Neural cell (in vitro differentiated cells): Measurements from ENCODE around the gene CST4. TPM values are rescaled to one million over a fixed set of nuclear protein-coding genes. Genes with fewer than 3 reads are reported as not detected.
"Not testable (repeated sequence)": the region's sequence is repeated elsewhere in the genome, so short reads cannot be mapped to it uniquely, and the experiment has no call there.

Source experiments
- H2AFZ ChIP-seq: fragments of 200-600, 300-800 bp; sonication (generic), shearing (Covaris generic); 2 replicates; pipeline ENCODE4 v1.6.0; 2014; ENCODE audit warnings: low read depth, mild to moderate bottlenecking, antibody characterized with exemption, low read length, moderate library complexity
- H3F3A ChIP-seq: fragments of 200-600 bp; shearing (Covaris generic); 2 replicates; pipeline ENCODE4 v1.6.1; 2016; ENCODE audit warnings: mild to moderate bottlenecking, moderate library complexity, mixed read lengths, antibody characterized with exemption, low read length; ENCODE audit not compliant: insufficient read depth, poor library complexity, severe bottlenecking
- H3K27ac ChIP-seq: fragments of 200-600, 300-800 bp; sonication (generic), shearing (Covaris generic); 2 replicates; pipeline ENCODE4 v1.5.1; 2014; ENCODE audit warnings: mild to moderate bottlenecking, low read length, moderate library complexity
- H3K27me3 ChIP-seq: fragments of 300-800, 200-600 bp; sonication (generic), shearing (Covaris generic); 2 replicates; pipeline ENCODE4 v1.6.0; 2014; ENCODE audit warnings: mild to moderate bottlenecking, low read depth, low read length, moderate library complexity; ENCODE audit not compliant: insufficient read depth
- H3K36me3 ChIP-seq: fragments of 300-800, 200-600 bp; sonication (generic), shearing (Covaris generic); 2 replicates; pipeline ENCODE4 v1.5.1; 2014; ENCODE audit warnings: mild to moderate bottlenecking, antibody characterized with exemption, low read length, moderate library complexity; ENCODE audit not compliant: insufficient read depth
- H3K4me2 ChIP-seq: fragments of 300-800, 200-600 bp; sonication (generic), shearing (Covaris generic); 2 replicates; pipeline ENCODE4 v1.6.0; 2014; ENCODE audit warnings: mild to moderate bottlenecking, low read length
- H3K4me3 ChIP-seq: fragments of 300-800, 200-600 bp; sonication (generic), shearing (Covaris generic); 2 replicates; pipeline ENCODE4 v1.5.1; 2014; ENCODE audit warnings: mild to moderate bottlenecking, low read length, moderate library complexity
- H3K79me2 ChIP-seq: fragments of 200-600 bp; shearing (Covaris generic); replicated peaks from 2 replicates; pipeline ENCODE4 v1.6.0; 2014; ENCODE audit warnings: mild to moderate bottlenecking, low read length, moderate library complexity; ENCODE audit not compliant: insufficient read depth
- H3K9ac ChIP-seq: fragments of 300-800, 200-600 bp; sonication (generic), shearing (Covaris generic); 2 replicates; pipeline ENCODE4 v1.6.1; 2016; ENCODE audit warnings: mild to moderate bottlenecking, low read length, mixed read lengths
- H3K9me2 ChIP-seq: fragments of 200-600 bp; shearing (Covaris generic); 2 replicates; pipeline ENCODE4 v1.6.1; 2016; ENCODE audit warnings: mild to moderate bottlenecking, low read length, mixed read lengths; ENCODE audit not compliant: insufficient read depth
- H3K9me3 ChIP-seq: fragments of 200-600, 300-800 bp; sonication (generic), shearing (Covaris generic); 2 replicates; pipeline ENCODE4 v1.6.1; 2016; ENCODE audit warnings: mild to moderate bottlenecking, mixed run types, low read length, moderate library complexity, mixed read lengths
- H4K20me1 ChIP-seq: fragments of 200-600 bp; shearing (Covaris generic); 2 replicates; pipeline ENCODE4 v1.6.1; 2016; ENCODE audit warnings: mild to moderate bottlenecking, mixed run types; ENCODE audit not compliant: insufficient read depth
- EP300 ChIP-seq: fragments of 450-650 bp; conservative IDR thresholded peaks from 2 replicates; pipeline ENCODE4 v1.6.1; 2014; ENCODE audit warnings: antibody characterized with exemption, mild to moderate bottlenecking, moderate library complexity; ENCODE audit not compliant: poor library complexity, severe bottlenecking
- EZH2 ChIP-seq: fragments of 200-600, 300-800 bp; shearing (Covaris generic), sonication (generic); IDR thresholded peaks from 2 replicates; pipeline ENCODE4 v1.6.1; 2014; ENCODE audit warnings: antibody characterized with exemption, low read length, borderline replicate concordance, mild to moderate bottlenecking; ENCODE audit not compliant: insufficient read depth, poor library complexity, severe bottlenecking
- MXI1 ChIP-seq: fragments of 450-650 bp; conservative IDR thresholded peaks from 2 replicates; pipeline ENCODE4 v1.6.1; 2014; ENCODE audit warnings: antibody characterized with exemption, mild to moderate bottlenecking; ENCODE audit not compliant: poor library complexity, severe bottlenecking
- POLR2AphosphoS5 ChIP-seq: IDR thresholded peaks from 2 replicates; pipeline ENCODE4 v1.6.1; 2012
- REST ChIP-seq: IDR thresholded peaks from 2 replicates; pipeline ENCODE4 v1.6.1; 2012; ENCODE audit warnings: borderline replicate concordance
- polyA plus RNA-seq: library from polyadenylated mRNA; depleted of rRNA; stranded (reverse); fragments of >200 nt; gene quantifications from 2 replicates; pipeline ENCODE4 v1.2.3, GENCODE V29; 2014
- TF ChIP-seq, protein P1 (sequence below): fragments of 450-650 bp; IDR thresholded peaks from 2 replicates; pipeline ENCODE4 v1.5.1; 2014; ENCODE audit warnings: antibody characterized with exemption, mild to moderate bottlenecking, moderate library complexity; ENCODE audit not compliant: poor library complexity, severe bottlenecking

CST4 gene
- polyA plus RNA-seq, 1 donor from 2014 or later, result not detected

DNA sequence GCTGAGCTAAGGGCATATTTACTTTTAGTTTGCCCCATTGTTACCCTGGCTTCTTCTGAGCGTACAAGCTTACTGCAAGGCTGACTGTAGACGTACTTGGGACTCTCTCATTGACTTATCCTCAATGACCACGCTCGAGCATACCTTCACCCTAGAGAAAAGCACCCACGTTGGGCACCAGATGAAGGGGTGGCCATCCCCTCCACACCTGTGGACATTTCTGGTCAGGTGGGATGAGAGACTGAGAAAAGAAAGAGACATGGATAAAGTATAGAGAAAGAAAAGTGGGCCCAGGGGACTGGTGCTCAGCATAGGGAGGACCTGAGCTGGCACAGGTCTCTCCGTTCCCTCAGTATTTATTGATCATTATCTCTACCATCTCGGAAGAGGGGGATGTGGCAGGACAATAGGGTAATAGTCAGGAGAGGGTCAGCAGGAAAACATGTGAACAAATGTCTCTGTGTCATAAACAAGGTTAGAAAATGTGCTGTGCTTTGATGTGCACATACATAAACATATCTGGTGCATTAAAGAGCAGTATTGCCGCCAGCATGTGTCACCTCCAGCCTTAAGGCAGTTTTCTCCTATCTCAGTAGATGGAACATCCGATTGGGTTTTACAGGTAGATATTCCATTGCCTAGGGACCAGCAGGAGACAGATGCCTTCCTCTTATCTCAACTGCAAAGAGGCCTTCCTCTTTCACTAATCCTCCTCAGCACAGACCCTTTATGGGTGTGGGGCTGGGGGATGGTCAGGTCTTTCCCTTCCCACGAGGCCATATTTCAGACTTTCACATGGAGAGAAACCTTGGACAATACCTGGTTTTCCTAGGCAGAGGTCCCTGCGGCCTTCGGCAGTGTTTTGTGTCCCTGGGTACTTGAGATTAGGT is 5.6 kb upstream of the CST4 start:
- not testable (repeated sequence) for H3K27me3 ChIP-seq, H3K4me3 ChIP-seq, H3K79me2 ChIP-seq, H4K20me1 ChIP-seq, H3K27ac ChIP-seq, H3K9me2 ChIP-seq, H3K9ac ChIP-seq, H2AFZ ChIP-seq, H3K9me3 ChIP-seq, H3F3A ChIP-seq, H3K4me2 ChIP-seq, H3K36me3 ChIP-seq

GRCh38 chr20:23692725-23693619 is 4.1 kb upstream of the CST4 start:
- H2AFZ ChIP-seq, H3K36me3 ChIP-seq, H3K9me3 ChIP-seq, H3K9me2 ChIP-seq, H3K27me3 ChIP-seq, H4K20me1 ChIP-seq, H3K4me2 ChIP-seq, H3K4me3 ChIP-seq, H3K27ac ChIP-seq, H3K9ac ChIP-seq, H3K79me2 ChIP-seq, H3F3A ChIP-seq: not testable (repeated sequence)

DNA sequence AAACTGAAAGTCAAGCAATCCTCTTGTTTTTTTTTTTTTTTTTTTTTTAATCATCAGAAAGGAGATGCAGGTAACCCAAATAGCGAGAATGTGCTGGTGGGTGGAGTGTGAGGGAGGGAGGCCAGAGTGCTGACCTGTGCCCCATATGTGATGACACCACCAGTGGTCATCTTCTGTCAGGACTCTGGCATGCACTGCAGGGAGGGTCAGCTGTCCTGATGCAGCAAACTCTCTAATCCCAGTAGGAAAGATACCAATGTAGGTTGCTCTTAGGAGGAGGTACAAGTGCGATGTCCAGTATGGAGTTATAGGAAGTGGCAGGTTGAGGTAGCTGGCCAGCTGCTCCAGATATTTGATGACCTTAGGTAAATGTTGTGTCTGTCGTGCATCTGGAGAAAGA is 2.8 kb upstream of the CST4 start:
- no peak overlapping the region for H3K4me3 ChIP-seq
- no peak overlapping the region for H3K27ac ChIP-seq
- H3F3A ChIP-seq, result no peaks in the 10 kb centered on the region
- H3K36me3 ChIP-seq, result no peaks in the 10 kb centered on the region
- no peak overlapping the region for H2AFZ ChIP-seq
- H4K20me1 ChIP-seq, result no peaks in the 10 kb centered on the region
- no peaks in the 10 kb centered on the region for H3K79me2 ChIP-seq
- no peak overlapping the region for H3K4me2 ChIP-seq
- no peaks in the 10 kb centered on the region for H3K9me3 ChIP-seq
- TF ChIP-seq REST, result no peak
- TF ChIP-seq EP300, result no peak
- TF ChIP-seq POLR2AphosphoS5, result no peak
- no peak for TF ChIP-seq EZH2
- TF ChIP-seq, protein P1, sequence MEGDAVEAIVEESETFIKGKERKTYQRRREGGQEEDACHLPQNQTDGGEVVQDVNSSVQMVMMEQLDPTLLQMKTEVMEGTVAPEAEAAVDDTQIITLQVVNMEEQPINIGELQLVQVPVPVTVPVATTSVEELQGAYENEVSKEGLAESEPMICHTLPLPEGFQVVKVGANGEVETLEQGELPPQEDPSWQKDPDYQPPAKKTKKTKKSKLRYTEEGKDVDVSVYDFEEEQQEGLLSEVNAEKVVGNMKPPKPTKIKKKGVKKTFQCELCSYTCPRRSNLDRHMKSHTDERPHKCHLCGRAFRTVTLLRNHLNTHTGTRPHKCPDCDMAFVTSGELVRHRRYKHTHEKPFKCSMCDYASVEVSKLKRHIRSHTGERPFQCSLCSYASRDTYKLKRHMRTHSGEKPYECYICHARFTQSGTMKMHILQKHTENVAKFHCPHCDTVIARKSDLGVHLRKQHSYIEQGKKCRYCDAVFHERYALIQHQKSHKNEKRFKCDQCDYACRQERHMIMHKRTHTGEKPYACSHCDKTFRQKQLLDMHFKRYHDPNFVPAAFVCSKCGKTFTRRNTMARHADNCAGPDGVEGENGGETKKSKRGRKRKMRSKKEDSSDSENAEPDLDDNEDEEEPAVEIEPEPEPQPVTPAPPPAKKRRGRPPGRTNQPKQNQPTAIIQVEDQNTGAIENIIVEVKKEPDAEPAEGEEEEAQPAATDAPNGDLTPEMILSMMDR, result no peak
- no peak for TF ChIP-seq MXI1
- no peak overlapping the region for H3K9ac ChIP-seq
- H3K9me2 ChIP-seq, result no peaks in the 10 kb centered on the region
- H3K27me3 ChIP-seq, result no peaks in the 10 kb centered on the region
